ENCODE data around the gene SDCBP2. TPM values are rescaled to one million over a fixed set of nuclear protein-coding genes. Genes with fewer than 3 reads are reported as not detected.

Gene SDCBP2
- total and polyA plus RNA-seq, 4 donors, result 1.9 to 6.1 (median 4.7) TPM

DNA sequence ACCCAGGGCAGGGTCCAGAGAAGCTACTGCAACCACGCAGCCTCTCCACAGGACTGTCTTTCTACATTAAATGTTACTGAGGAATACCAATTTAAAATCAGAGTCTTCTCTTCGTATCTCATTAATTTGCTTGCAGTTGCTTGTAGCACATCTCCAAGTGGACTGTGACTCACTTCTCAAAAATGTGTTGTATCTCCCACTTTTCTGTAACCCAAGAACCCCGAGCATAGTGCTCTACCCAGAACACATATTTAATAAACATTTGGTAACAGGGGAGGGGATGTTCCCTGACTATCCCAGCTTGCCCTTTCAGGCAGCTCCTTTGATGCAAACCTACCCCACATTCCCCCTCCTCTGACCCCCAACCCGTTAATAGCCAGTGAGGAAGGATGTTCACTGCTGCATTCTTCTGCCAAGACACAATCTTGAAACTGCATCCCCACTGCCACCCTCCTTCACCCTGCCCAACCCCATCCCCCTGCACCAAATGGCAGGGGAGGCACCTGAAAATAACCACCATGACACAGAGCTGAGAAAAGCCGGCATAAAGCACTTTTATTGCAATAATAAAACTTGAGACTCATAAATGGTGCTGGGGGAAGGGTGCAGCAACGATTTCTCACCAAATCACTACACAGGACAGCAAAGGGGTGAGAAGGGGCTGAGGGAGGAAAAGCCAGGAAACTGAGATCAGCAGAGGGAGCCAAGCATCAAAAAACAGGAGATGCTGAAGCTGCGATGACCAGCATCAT is 39.7 kb upstream of the SDCBP2 start:
- H3K9ac ChIP-seq (ENCODE audit: low read depth in 1 of 2, low read length in 2 of 2), result no peak overlapping the region
- peaks cover 5 to 18% (median 10%) of the 10 kb centered on the region in 4 donors for H3K36me3 ChIP-seq (ENCODE audit: control insufficient read depth in 4 of 4, insufficient read depth in 3 of 4, low read depth in 1 of 4, low read length in 3 of 4)
- TF ChIP-seq GABPA (IDR thresholded peaks at IDR 0.05 in 1 of 2, conservative IDR thresholded peaks at IDR 0.05 in 1 of 2) (no peak), HNF4G (IDR thresholded peaks at IDR 0.05) (no peak), HNF4A (conservative IDR thresholded peaks at IDR 0.05) (no peak), SP1 (IDR thresholded peaks at IDR 0.05) (no peak), NR2F2 (IDR thresholded peaks at IDR 0.05) (no peak), JUND (IDR thresholded peaks at IDR 0.05) (no peak), FOXA1 (IDR thresholded peaks at IDR 0.05) (no peak), FOXA2 (IDR thresholded peaks at IDR 0.05) (no peak), TAF1 (conservative IDR thresholded peaks at IDR 0.05) (no peak), RXRA (IDR thresholded peaks at IDR 0.05) (no peak), YY1 (IDR thresholded peaks at IDR 0.05) (no peak), EGR1 (IDR thresholded peaks at IDR 0.05; ENCODE audit: low read depth in 2 of 2) (no peak), RAD21 (IDR thresholded peaks at IDR 0.05) (no peak)
- TF ChIP-seq, protein P1, sequence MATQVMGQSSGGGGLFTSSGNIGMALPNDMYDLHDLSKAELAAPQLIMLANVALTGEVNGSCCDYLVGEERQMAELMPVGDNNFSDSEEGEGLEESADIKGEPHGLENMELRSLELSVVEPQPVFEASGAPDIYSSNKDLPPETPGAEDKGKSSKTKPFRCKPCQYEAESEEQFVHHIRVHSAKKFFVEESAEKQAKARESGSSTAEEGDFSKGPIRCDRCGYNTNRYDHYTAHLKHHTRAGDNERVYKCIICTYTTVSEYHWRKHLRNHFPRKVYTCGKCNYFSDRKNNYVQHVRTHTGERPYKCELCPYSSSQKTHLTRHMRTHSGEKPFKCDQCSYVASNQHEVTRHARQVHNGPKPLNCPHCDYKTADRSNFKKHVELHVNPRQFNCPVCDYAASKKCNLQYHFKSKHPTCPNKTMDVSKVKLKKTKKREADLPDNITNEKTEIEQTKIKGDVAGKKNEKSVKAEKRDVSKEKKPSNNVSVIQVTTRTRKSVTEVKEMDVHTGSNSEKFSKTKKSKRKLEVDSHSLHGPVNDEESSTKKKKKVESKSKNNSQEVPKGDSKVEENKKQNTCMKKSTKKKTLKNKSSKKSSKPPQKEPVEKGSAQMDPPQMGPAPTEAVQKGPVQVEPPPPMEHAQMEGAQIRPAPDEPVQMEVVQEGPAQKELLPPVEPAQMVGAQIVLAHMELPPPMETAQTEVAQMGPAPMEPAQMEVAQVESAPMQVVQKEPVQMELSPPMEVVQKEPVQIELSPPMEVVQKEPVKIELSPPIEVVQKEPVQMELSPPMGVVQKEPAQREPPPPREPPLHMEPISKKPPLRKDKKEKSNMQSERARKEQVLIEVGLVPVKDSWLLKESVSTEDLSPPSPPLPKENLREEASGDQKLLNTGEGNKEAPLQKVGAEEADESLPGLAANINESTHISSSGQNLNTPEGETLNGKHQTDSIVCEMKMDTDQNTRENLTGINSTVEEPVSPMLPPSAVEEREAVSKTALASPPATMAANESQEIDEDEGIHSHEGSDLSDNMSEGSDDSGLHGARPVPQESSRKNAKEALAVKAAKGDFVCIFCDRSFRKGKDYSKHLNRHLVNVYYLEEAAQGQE (IDR thresholded peaks at IDR 0.05), result no peak
- TF ChIP-seq, protein P2, sequence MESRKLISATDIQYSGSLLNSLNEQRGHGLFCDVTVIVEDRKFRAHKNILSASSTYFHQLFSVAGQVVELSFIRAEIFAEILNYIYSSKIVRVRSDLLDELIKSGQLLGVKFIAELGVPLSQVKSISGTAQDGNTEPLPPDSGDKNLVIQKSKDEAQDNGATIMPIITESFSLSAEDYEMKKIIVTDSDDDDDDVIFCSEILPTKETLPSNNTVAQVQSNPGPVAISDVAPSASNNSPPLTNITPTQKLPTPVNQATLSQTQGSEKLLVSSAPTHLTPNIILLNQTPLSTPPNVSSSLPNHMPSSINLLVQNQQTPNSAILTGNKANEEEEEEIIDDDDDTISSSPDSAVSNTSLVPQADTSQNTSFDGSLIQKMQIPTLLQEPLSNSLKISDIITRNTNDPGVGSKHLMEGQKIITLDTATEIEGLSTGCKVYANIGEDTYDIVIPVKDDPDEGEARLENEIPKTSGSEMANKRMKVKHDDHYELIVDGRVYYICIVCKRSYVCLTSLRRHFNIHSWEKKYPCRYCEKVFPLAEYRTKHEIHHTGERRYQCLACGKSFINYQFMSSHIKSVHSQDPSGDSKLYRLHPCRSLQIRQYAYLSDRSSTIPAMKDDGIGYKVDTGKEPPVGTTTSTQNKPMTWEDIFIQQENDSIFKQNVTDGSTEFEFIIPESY (IDR thresholded peaks at IDR 0.05), result no peak
- TF ChIP-seq, protein P3, sequence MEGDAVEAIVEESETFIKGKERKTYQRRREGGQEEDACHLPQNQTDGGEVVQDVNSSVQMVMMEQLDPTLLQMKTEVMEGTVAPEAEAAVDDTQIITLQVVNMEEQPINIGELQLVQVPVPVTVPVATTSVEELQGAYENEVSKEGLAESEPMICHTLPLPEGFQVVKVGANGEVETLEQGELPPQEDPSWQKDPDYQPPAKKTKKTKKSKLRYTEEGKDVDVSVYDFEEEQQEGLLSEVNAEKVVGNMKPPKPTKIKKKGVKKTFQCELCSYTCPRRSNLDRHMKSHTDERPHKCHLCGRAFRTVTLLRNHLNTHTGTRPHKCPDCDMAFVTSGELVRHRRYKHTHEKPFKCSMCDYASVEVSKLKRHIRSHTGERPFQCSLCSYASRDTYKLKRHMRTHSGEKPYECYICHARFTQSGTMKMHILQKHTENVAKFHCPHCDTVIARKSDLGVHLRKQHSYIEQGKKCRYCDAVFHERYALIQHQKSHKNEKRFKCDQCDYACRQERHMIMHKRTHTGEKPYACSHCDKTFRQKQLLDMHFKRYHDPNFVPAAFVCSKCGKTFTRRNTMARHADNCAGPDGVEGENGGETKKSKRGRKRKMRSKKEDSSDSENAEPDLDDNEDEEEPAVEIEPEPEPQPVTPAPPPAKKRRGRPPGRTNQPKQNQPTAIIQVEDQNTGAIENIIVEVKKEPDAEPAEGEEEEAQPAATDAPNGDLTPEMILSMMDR (IDR thresholded peaks at IDR 0.05; ENCODE audit: low read depth, low read length, missing input control), result no peak
- TF ChIP-seq, protein P4, sequence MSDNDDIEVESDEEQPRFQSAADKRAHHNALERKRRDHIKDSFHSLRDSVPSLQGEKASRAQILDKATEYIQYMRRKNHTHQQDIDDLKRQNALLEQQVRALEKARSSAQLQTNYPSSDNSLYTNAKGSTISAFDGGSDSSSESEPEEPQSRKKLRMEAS (IDR thresholded peaks at IDR 0.05), result no peak
- TF ChIP-seq, protein P5, sequence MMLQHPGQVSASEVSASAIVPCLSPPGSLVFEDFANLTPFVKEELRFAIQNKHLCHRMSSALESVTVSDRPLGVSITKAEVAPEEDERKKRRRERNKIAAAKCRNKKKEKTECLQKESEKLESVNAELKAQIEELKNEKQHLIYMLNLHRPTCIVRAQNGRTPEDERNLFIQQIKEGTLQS (IDR thresholded peaks at IDR 0.05), result no peak
- H3K9me3 ChIP-seq (ENCODE audit: control insufficient read depth in 4 of 4, low read length in 3 of 4), result no peaks in the 10 kb centered on the region
- no peaks in the 10 kb centered on the region for H3K27me3 ChIP-seq (ENCODE audit: control insufficient read depth in 4 of 4, insufficient read depth in 4 of 4, low read length in 3 of 4)
- no peak for DNase-seq (ENCODE audit: low spot score)
- H3K4me3 ChIP-seq (ENCODE audit: low read depth in 1 of 3, low read length in 3 of 3), result no peak overlapping the region
- H3K27ac ChIP-seq (ENCODE audit: low read depth in 1 of 2, low read length in 2 of 2), result no peak overlapping the region
- H3K4me1 ChIP-seq (ENCODE audit: control insufficient read depth in 4 of 4, insufficient read depth in 4 of 4, low read length in 3 of 4), result peaks cover 0 to 7% (median 2%) of the 10 kb centered on the region in 4 donors
- WGBS, result 81% methylated on average over 7 of the region's 7 CpGs
